Mammary epithelial cell (primary cell): ENCODE results near the gene ASPDH.
"Not testable (repeated sequence)": the region's sequence is repeated elsewhere in the genome, so short reads cannot be mapped to it uniquely, and the experiment has no call there.

Experiments
- CTCF ChIP-seq, 2 donors: IDR thresholded peaks in 1 of 2; conservative IDR thresholded peaks in 1 of 2; 2 replicates each; pipeline ENCODE4 v1.5.1; 2011 to 2012; ENCODE audit warnings: inconsistent platforms in 2 of 2, low read length in 2 of 2, mild to moderate bottlenecking in 2 of 2, control low read depth in 1 of 2, low read depth in 1 of 2; ENCODE audit not compliant: insufficient read depth in 1 of 2; ENCODE audit errors: extremely low read depth in 1 of 2
- EZH2 ChIP-seq: IDR thresholded peaks from 2 replicates; pipeline ENCODE4 v1.6.1; 2012; ENCODE audit warnings: low read length, inconsistent platforms, borderline replicate concordance

- TF ChIP-seq CTCF (conservative IDR thresholded peaks at IDR 0.05 in 1 of 2, IDR thresholded peaks at IDR 0.05 in 1 of 2; ENCODE audit: extremely low read depth in 1 of 2, insufficient read depth in 1 of 2, low read depth in 1 of 2, low read length in 2 of 2); EZH2: not testable (repeated sequence)
These were observed 40.4 kb downstream of the ASPDH start for GRCh38 chr19:50473336-50473735.
